Uterus (tissue), 4 donors: ENCODE results near the gene MAPRE2. TPM values are rescaled to one million over a fixed set of nuclear protein-coding genes. Genes with fewer than 3 reads are reported as not detected.

Source experiments
- DNase-seq, 2 donors: peaks; one replicate each; pipeline ENCODE4 v3.0.0-alpha.2; 2019 to 2020
- H3K27ac ChIP-seq, 2 donors: fragments of 200-600 bp; sonication (generic); 1 replicate in 1 of 2; 2 replicates in 1 of 2; pipeline ENCODE4 v1.5.1; 2016 to 2018
- H3K27me3 ChIP-seq, 2 donors: fragments of 200-600 bp; sonication (generic); one replicate each; pipeline ENCODE4 v1.5.1; 2018 to 2019; ENCODE audit warnings: control low read depth in 1 of 2
- H3K36me3 ChIP-seq, 2 donors: fragments of 200-600 bp; sonication (generic); one replicate each; pipeline ENCODE4 v1.5.1; 2019; ENCODE audit warnings: control low read depth in 1 of 2
- H3K4me1 ChIP-seq, 2 donors: fragments of 200-600 bp; sonication (generic); one replicate each; pipeline ENCODE4 v1.5.1; 2018 to 2019; ENCODE audit warnings: control low read depth in 1 of 2
- H3K4me3 ChIP-seq, 2 donors: fragments of 200-600 bp; sonication (generic); 1 replicate in 1 of 2; 2 replicates in 1 of 2; pipeline ENCODE4 v1.5.1; 2018 to 2019; ENCODE audit warnings: mild to moderate bottlenecking in 1 of 2
- H3K9me3 ChIP-seq, 2 donors: fragments of 200-600 bp; sonication (generic); one replicate each; pipeline ENCODE4 v1.5.1; 2019; ENCODE audit warnings: control low read depth in 1 of 2
- POLR2A ChIP-seq, 2 donors: fragments of 450-650 bp; IDR thresholded peaks; one replicate each; pipeline ENCODE4 v1.6.1; 2016; ENCODE audit warnings: antibody characterized with exemption in 2 of 2, mild to moderate bottlenecking in 1 of 2, moderate library complexity in 1 of 2
- intact Hi-C: fragments of 100-400 bp; cut with DNase I; formaldehyde crosslinking; loops from one replicate; pipeline ENCODE4 v1.15.1; 2023; ENCODE audit warnings: low total_unique reads
- total RNA-seq, 4 donors: library from RNA; depleted of rRNA in 3 of 4; stranded (reverse); fragments of >200 nt in 3 of 4; gene quantifications; one replicate each; pipeline versions ENCODE4 v1.1.0 to v1.2.4, GENCODE V29; 2014 to 2023
- TF ChIP-seq, protein P1 (sequence below), 4 experiments: fragments of 200-600 bp in 2 of 4; fragments of 450-650 bp in 2 of 4; sonication (generic) in 2 of 4; IDR thresholded peaks; one replicate each; pipeline ENCODE4 v1.5.1; 2016 to 2019; ENCODE audit warnings: antibody characterized with exemption in 4 of 4, mild to moderate bottlenecking in 2 of 4, moderate library complexity in 1 of 4
- donor health status: DM: yes; HTN: yes; CAD: no.

The MAPRE2 gene
- total RNA-seq, 4 donors from 2014 or later = 7.4 to 29.8 (median 21.7) TPM

DNA sequence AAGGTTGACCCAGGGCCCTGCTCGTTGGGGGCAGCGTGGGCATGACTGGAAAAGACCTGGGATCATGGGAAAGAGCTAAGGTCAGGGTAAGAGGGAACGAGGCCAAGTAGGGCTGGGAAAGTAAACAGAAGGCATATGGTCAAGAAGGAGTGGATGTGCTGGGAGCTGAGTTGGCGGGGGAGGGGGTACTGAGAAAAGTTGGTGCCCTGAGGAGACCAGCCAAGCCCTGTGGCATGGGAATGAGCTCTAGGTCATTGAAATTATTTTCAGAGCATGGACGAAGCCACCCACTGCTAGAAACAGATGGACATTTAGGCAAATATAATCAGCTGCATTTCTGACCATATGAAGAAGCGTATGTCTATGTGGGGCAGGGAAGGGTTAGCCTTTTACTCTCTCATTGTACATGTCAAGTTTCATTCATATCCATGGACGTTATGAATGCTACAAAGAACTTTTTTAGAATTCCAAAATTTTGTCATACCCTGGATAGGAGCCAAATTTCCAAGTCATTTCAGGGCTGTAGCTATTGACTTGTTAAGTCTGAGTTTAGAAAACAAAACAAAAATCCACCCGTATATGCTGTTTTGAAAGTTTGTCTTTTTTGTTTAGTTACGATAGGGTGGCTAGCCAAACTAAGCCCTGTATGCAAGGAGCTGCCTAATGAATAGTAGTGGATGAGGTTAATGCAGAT lies 19.1 kb downstream of the MAPRE2 start:
- Histone ChIP-seq H3K36me3 (no peaks in the 10 kb centered on the region), H3K4me1 (no peaks in the 10 kb centered on the region), H3K27ac (no peak overlapping the region), H3K27me3 (no peaks in the 10 kb centered on the region), H3K9me3 (no peaks in the 10 kb centered on the region), H3K4me3 (no peak overlapping the region)
- no peak for DNase-seq
- intact Hi-C loops = no loop called here
- TF ChIP-seq POLR2A (IDR thresholded peaks at IDR 0.05) = no peak
- TF ChIP-seq, protein P1, sequence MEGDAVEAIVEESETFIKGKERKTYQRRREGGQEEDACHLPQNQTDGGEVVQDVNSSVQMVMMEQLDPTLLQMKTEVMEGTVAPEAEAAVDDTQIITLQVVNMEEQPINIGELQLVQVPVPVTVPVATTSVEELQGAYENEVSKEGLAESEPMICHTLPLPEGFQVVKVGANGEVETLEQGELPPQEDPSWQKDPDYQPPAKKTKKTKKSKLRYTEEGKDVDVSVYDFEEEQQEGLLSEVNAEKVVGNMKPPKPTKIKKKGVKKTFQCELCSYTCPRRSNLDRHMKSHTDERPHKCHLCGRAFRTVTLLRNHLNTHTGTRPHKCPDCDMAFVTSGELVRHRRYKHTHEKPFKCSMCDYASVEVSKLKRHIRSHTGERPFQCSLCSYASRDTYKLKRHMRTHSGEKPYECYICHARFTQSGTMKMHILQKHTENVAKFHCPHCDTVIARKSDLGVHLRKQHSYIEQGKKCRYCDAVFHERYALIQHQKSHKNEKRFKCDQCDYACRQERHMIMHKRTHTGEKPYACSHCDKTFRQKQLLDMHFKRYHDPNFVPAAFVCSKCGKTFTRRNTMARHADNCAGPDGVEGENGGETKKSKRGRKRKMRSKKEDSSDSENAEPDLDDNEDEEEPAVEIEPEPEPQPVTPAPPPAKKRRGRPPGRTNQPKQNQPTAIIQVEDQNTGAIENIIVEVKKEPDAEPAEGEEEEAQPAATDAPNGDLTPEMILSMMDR (IDR thresholded peaks at IDR 0.05) = no peak

DNA sequence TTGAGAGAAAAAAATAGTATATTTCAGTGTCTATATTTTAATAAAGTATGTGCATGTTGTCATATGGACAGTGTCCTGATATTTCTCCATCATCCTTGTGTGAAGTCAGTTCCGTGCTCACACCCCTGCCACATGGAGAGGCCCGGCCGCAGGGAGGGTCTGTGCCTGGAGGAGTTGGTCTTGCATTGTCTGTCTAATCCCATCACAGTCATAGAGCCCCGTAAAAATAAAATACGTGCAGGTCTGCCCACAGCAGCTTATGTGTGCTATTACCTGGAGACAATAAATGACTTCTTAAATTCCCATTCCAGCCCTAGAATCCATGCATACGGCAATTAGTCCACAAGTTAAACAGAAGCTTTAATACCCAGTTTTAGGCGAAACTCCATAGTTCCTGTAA lies 20.1 kb downstream of the MAPRE2 start:
- no peaks in the 10 kb centered on the region for H3K36me3 ChIP-seq
- DNase-seq = no peak
- no peaks in the 10 kb centered on the region for H3K27me3 ChIP-seq
- H3K9me3 ChIP-seq = no peaks in the 10 kb centered on the region
- no peak overlapping the region for H3K4me3 ChIP-seq
- H3K27ac ChIP-seq = no peak overlapping the region
- TF ChIP-seq, protein P1 (IDR thresholded peaks at IDR 0.05) = no peak
- TF ChIP-seq POLR2A (IDR thresholded peaks at IDR 0.05) = no peak
- H3K4me1 ChIP-seq = no peaks in the 10 kb centered on the region
- intact Hi-C loops = no loop called here

DNA sequence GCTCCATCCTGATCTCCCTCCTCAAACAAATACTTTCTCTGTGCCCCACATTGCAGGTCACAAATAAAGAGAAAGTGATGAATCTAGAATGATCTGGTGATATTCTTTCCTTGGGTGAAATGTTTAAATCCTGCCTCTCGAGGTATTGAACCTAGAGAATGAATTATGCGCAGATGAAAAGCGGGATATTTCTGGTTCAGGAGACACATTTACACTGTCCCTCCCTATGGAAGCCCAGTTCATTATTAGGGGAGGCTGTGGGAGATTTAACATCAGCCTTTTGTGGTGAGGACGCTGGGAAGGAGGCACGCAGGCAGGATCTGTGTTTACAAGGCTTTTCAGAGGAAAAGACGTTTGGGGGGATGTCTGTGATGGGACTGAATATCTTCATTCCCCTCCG lies 20.6 kb downstream of the MAPRE2 start:
- H3K9me3 ChIP-seq = no peaks in the 10 kb centered on the region
- no peak overlapping the region for H3K4me3 ChIP-seq
- no peak overlapping the region for H3K27ac ChIP-seq
- intact Hi-C loops = no loop called here
- H3K4me1 ChIP-seq = no peaks in the 10 kb centered on the region
- H3K27me3 ChIP-seq = no peaks in the 10 kb centered on the region
- H3K36me3 ChIP-seq = no peaks in the 10 kb centered on the region
- no peak for TF ChIP-seq POLR2A (IDR thresholded peaks at IDR 0.05)
- TF ChIP-seq, protein P1 (IDR thresholded peaks at IDR 0.05) = no peak
- no peak for DNase-seq

DNA sequence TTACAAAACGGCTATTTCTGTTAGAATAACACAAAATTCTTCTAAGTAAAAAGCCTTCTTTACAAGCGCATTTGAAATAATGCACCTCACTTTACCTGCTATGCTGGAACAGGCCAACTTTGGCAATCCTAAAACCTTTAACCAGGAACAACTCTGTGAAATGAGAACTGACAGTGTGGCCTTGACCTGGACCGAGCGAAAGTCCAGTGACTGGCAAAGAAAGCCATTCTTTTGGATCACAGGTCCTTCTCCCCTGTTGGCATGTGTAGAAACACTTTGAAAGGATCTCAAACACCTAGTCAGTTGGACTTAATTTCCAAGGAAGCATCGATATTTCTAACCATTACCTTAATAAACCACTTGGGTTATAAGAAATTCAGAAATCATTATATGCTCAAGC lies 21.2 kb downstream of the MAPRE2 start:
- no peak overlapping the region for H3K4me3 ChIP-seq
- no peak for TF ChIP-seq POLR2A (IDR thresholded peaks at IDR 0.05)
- TF ChIP-seq, protein P1 (IDR thresholded peaks at IDR 0.05) = no peak
- H3K27ac ChIP-seq = no peak overlapping the region
- no peaks in the 10 kb centered on the region for H3K9me3 ChIP-seq
- intact Hi-C loops = no loop called here
- no peaks in the 10 kb centered on the region for H3K27me3 ChIP-seq
- H3K36me3 ChIP-seq = no peaks in the 10 kb centered on the region
- H3K4me1 ChIP-seq = no peaks in the 10 kb centered on the region
- DNase-seq = no peak

DNA sequence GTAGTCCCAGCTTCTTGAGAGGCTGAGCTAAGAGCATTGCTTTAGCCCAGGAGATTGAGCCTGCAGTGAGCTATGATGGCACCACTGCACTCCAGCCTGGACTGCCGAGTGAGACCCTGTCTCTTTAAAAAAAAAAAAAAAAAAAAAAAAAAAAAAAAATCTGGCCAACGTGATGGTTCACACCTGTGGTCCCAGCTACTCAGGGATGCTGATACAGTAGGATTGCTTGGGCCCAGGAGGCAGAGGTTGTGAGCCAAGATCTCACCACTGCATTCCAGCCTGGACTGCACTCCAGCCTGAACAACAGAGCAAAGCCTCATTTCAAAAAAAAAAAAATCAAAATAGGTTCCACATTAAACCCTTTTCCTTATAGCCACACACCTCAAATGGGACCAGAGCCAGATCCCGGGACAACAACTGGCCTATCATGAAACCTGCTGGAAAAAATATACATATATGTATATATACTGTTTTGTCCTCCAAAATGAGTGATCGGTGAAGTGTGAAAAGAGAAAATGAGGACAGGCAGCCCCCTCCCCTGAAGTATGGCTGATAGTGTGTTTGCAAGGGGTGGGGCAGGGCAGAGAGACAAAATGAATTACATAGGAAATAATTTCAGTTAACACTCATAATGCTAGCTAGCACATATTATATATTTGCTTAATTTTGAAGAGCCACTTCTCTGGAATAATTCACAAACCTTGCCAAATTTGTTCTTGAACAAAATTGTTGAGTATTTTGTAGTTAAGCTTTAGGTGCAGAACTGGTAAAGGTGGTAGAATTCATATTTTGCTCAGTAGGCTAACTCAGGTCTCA lies 22.9 kb downstream of the MAPRE2 start:
- DNase-seq = no peak
- Histone ChIP-seq H3K27me3 (no peaks in the 10 kb centered on the region), H3K9me3 (no peaks in the 10 kb centered on the region), H3K4me3 (no peak overlapping the region), H3K27ac (no peak overlapping the region), H3K4me1 (no peaks in the 10 kb centered on the region), H3K36me3 (no peaks in the 10 kb centered on the region)
- TF ChIP-seq, protein P1 (IDR thresholded peaks at IDR 0.05) = no peak
- TF ChIP-seq POLR2A (IDR thresholded peaks at IDR 0.05) = no peak
- intact Hi-C loops = no loop called here
